Measurements from ENCODE around the gene GNA12.

Gene GNA12

DNA sequence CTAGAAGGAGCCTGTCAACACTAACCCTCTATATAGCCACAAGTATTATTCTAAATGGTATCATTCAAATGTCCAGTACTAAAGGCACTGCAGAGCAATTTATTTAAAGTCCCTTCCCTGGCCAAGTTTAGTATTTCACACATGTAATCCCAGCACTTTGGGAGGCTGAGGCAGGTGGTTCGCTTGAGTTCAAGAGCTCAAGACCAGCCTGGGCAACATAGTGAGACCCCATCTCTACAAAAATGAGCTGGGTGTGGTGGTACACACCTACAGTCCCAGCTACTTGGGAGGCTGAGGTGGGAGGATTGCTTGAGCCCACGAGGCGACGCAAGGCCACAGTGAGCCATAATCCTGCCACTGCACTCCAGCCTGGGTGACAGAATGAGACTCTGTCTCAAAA lies 3.6 kb downstream of the GNA12 start:
- no peak overlapping the region for H2AFZ ChIP-seq (ENCODE audit: low read depth, low read length)
- peaks cover 45% of the 10 kb centered on the region for H3K36me3 ChIP-seq (ENCODE audit: insufficient read depth, low read length)
- H3K9me3 ChIP-seq (ENCODE audit: low read length): peaks cover 13% of the 10 kb centered on the region
- no peak overlapping the region for H3K4me3 ChIP-seq (ENCODE audit: low read length)
- no peaks in the 10 kb centered on the region for H3K27me3 ChIP-seq (ENCODE audit: insufficient read depth, low read length)
- H3K4me1 ChIP-seq (ENCODE audit: insufficient read depth, low read length): peaks cover 13% of the 10 kb centered on the region

DNA sequence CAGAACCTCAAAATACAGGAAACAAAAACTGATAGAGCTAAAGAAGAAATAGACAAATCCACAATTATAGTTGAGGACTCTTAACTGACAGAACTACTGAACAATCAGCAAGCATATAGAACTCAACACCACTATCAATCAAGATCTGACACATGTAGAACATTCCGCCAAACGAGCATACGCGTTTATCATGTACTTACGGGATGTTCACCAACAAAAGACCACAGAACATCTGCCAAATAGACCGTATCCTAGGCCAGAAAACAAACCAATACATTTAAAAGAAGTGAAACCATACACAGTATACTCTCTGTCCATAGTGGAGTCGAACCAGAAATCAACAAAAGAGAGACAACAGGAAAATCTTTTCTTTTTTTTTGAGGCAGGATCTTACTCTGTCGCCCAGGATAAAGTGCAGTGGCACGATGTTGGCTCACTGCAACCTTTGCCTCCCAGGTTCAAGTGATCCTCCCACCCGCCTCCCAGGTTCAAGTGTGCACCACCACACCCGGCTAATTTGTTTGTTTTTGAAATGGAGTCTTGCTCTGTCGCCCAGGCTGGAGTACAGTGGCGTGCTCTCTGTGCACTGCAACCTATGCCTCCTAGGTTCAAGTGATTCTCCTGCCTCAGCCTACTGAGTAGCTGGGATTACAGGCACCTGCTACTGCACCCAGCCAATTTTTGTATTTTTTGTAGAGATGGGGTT lies 5.1 kb downstream of the GNA12 start:
- Histone ChIP-seq H3K4me3 (ENCODE audit: low read length) (no peak overlapping the region), H2AFZ (ENCODE audit: low read depth, low read length) (no peak overlapping the region), H3K36me3 (ENCODE audit: insufficient read depth, low read length) (peaks cover 58% of the 10 kb centered on the region), H3K4me1 (ENCODE audit: insufficient read depth, low read length) (peaks cover 9% of the 10 kb centered on the region), H3K27me3 (ENCODE audit: insufficient read depth, low read length) (no peaks in the 10 kb centered on the region), H3K9me3 (ENCODE audit: low read length) (peaks cover 16% of the 10 kb centered on the region)

DNA sequence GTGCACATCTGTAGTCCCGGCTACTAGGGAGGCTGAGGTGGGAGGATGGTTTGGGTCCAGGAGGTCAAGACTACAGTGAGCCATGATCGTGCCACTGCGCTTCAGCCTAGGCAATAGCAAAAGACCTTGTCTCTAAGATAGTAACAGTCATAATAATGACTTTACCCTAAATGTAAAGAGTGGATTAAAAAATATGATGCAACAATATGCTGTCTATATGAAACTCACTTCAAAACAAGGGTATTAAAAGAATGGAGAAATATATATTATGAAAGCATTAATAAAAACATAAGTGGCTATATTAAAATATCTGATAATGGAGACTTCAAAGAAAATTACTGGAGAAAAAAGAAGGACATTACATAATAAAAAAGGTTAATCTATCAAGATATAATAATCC lies 5.7 kb downstream of the GNA12 start:
- Histone ChIP-seq H3K4me1 (ENCODE audit: insufficient read depth, low read length) (peaks cover 9% of the 10 kb centered on the region), H3K36me3 (ENCODE audit: insufficient read depth, low read length) (peaks cover 59% of the 10 kb centered on the region), H3K4me3 (ENCODE audit: low read length) (no peak overlapping the region), H2AFZ (ENCODE audit: low read depth, low read length) (no peak overlapping the region), H3K27me3 (ENCODE audit: insufficient read depth, low read length) (no peaks in the 10 kb centered on the region), H3K9me3 (ENCODE audit: low read length) (peaks cover 16% of the 10 kb centered on the region)

DNA sequence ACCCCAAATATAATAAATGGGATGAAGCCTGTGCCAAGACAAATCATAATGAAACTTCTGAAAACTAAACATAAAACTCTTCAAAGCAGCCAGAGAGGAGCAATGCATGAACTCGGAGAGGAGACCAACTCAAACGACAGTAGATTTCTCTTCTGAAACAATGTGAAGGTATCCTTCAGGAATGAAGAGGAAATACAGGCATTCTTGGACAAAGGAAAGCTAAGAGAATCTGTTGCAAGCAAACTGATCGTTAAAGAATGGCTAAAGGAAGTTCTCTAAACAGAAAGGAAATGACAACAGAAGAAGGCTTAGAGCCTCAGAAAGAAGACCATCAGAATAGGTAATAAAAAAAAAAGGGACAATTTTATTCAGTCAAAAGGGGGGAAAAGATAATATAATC lies 6.6 kb downstream of the GNA12 start:
- Histone ChIP-seq H3K27me3 (ENCODE audit: insufficient read depth, low read length) (no peaks in the 10 kb centered on the region), H3K36me3 (ENCODE audit: insufficient read depth, low read length) (peaks cover 56% of the 10 kb centered on the region), H3K4me3 (ENCODE audit: low read length) (no peak overlapping the region), H3K4me1 (ENCODE audit: insufficient read depth, low read length) (peaks cover 2% of the 10 kb centered on the region), H3K9me3 (ENCODE audit: low read length) (peaks cover 20% of the 10 kb centered on the region), H2AFZ (ENCODE audit: low read depth, low read length) (no peak overlapping the region)

DNA sequence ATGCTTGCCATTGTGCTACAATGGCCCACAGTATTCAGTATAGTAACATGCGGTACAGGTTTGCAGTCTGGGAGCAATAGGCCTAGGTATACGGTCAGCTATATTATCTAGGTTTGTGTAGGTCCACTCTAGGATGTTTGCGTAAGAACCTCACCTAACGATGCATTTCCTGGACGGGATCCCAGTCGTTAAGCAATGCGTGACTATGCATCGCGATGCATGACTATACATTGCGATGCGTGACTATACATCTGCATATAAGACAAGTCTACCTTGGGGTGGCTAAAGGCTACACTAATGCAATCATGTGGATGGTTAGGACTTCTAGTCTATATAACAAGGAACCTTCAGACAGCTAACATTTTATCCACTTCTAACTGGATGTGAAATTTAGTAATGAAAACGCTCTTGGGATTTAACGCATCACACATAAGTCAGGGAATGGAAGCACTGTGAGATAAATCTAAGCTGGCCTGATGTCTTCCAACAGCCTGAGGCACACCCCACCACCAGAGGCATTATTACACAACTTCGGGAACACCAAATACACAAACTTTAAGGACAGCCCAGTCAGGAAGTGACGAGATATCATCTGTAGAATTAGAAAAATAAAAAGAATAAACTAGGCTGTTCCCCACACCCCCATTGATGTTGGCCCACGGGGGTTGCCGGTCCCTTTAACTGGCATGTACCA lies 9.2 kb downstream of the GNA12 start:
- Histone ChIP-seq H3K9me3 (ENCODE audit: low read length) (peaks cover 24% of the 10 kb centered on the region), H3K4me3 (ENCODE audit: low read length) (no peak overlapping the region), H2AFZ (ENCODE audit: low read depth, low read length) (no peak overlapping the region), H3K36me3 (ENCODE audit: insufficient read depth, low read length) (peaks cover 43% of the 10 kb centered on the region), H3K27me3 (ENCODE audit: insufficient read depth, low read length) (no peaks in the 10 kb centered on the region), H3K4me1 (ENCODE audit: insufficient read depth, low read length) (no peaks in the 10 kb centered on the region)

DNA sequence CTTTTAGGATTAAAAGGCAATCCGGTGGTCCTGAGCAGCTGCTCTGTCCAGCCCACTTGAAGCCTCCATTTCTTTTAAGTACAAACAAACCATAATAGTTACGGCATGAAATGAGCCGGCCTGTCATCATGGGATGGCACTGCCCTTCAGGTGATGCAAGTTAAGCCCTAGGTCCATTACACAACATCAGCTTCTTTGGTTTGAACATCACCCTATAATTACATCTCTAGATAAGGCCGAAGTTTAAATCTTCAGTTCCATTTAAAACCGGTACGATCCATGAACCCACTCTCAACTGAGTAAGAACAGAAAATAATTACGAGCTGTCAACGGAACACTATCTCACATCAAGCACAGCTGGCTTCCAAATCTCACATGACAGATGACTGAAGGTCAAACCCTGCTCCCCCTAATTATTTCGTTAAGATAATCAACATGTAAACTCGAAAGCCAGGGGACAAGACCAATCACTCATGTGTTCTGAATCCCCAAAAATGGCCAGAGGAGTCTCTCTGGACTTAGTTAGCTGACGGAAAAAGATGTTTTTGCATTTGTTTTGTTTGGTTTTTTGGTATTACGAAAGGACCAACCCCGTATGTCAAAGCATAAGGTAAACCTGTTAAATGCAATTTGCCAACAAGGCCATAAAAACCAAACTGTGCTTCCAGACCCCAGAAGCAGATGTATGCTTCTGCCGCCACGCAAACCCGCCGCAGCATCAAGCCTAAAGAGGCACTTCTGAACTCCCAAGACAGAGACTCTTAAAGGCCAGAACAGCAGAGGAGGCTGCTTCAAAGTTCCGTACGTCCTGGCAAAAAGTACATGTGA lies 10.8 kb downstream of the GNA12 start:
- Histone ChIP-seq H2AFZ (ENCODE audit: low read depth, low read length) (no peak overlapping the region), H3K4me3 (ENCODE audit: low read length) (no peak overlapping the region), H3K4me1 (ENCODE audit: insufficient read depth, low read length) (no peaks in the 10 kb centered on the region), H3K36me3 (ENCODE audit: insufficient read depth, low read length) (peaks cover 37% of the 10 kb centered on the region), H3K27me3 (ENCODE audit: insufficient read depth, low read length) (no peaks in the 10 kb centered on the region), H3K9me3 (ENCODE audit: low read length) (peaks cover 16% of the 10 kb centered on the region)

DNA sequence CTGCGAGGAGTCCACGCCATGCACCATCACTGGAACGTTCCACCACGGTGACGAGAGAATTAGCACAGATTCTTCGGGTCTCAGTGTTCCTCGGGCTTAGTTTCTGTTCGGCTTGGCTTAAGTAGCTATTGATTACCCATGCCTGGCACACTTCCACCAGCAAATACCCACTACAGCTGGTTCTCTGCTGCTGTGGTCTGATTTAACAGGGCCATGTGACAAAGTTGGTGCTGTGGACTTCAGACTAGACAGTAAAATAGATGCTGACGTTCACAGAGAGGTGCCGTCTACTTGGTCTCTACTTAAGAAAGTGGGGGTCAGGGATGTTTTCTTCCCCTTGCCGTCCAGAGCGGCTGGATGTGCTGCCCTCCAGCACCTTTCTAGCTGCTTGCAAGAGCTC lies 11.6 kb downstream of the GNA12 start:
- no peaks in the 10 kb centered on the region for H3K27me3 ChIP-seq (ENCODE audit: insufficient read depth, low read length)
- no peaks in the 10 kb centered on the region for H3K4me1 ChIP-seq (ENCODE audit: insufficient read depth, low read length)
- H3K36me3 ChIP-seq (ENCODE audit: insufficient read depth, low read length): peaks cover 31% of the 10 kb centered on the region
- peaks cover 15% of the 10 kb centered on the region for H3K9me3 ChIP-seq (ENCODE audit: low read length)
- H2AFZ ChIP-seq (ENCODE audit: low read depth, low read length): no peak overlapping the region
- H3K4me3 ChIP-seq (ENCODE audit: low read length): no peak overlapping the region

DNA sequence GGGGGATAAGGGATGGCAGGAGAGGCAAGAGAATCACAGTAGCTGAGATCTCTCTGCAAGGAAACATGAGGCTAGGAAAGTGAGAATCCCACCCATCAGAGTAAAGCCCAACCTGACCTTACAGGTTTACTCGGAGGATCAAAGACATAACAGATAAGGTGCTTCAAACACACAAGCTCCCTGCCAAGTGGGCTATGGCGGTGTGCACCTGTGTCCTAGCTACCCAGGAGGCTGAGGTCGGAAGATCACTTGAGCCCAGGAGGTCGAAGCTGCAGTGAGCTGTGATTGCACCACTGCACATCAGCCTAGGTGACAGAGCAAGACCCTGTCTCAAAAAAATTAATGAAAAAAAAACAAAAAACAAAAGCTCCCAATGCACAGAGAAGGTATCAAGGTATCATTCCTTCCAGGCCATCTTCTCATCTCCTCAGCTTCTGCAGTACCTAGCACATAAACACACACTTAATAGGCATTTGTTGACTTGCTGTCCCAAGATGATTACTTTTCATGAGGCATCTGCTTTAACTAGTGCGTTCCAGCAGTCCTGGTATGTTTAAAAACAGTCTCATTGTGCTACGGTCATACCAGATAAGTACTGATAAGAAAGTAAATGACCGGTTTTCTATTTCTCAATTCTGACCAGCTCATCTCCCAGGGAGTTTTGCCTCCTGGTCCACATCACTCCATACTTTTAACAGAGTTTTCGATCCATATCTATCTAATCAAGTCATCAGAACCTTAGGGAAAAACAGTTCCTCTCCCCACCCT lies 13.3 kb downstream of the GNA12 start:
- no peaks in the 10 kb centered on the region for H3K4me1 ChIP-seq (ENCODE audit: insufficient read depth, low read length)
- no peak overlapping the region for H3K4me3 ChIP-seq (ENCODE audit: low read length)
- peaks cover 25% of the 10 kb centered on the region for H3K36me3 ChIP-seq (ENCODE audit: insufficient read depth, low read length)
- peaks cover 17% of the 10 kb centered on the region for H3K9me3 ChIP-seq (ENCODE audit: low read length)
- no peaks in the 10 kb centered on the region for H3K27me3 ChIP-seq (ENCODE audit: insufficient read depth, low read length)
- H2AFZ ChIP-seq (ENCODE audit: low read depth, low read length): no peak overlapping the region

DNA sequence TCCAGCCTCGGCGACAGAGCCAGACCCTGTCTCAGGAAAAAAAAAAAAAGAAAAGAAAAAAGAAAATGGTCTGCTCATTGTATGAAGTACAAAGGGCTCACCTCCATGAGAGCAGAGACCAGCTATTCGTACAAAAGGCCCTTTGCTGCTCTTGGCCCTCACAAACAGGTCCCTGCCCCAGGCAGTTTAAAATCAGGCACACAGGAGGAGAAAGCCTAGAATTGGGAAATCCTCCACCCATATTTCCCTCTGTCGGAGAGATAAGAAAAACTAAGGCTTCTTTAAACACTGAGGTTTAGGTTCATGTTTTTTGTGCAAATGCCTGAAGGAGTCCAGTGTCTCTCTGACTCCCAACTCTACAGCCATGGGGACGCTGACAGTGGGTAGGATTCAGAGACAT lies 15.1 kb downstream of the GNA12 start:
- H3K4me1 ChIP-seq (ENCODE audit: insufficient read depth, low read length): peaks cover 12% of the 10 kb centered on the region
- H3K36me3 ChIP-seq (ENCODE audit: insufficient read depth, low read length): peaks cover 9% of the 10 kb centered on the region
- no peak overlapping the region for H2AFZ ChIP-seq (ENCODE audit: low read depth, low read length)
- H3K9me3 ChIP-seq (ENCODE audit: low read length): peaks cover 15% of the 10 kb centered on the region
- no peaks in the 10 kb centered on the region for H3K27me3 ChIP-seq (ENCODE audit: insufficient read depth, low read length)
- no peak overlapping the region for H3K4me3 ChIP-seq (ENCODE audit: low read length)

DNA sequence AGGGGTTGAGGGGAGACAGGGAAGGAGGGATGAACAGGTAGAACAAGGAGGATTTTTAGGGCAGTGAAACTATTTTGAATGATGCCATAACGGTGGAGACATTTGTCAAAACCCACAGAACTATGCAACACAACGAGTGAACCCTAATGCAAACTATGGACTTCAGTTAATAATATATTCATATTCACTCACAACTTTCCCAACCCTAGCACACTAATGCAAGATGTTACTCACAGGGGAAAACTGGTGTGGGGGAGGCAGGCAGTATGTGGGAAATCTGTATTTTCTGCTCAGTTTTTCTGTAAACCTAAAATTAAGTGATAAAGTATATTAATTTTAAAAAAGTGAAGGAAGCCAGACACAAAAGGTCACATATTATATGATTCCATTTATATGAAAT lies 17.3 kb downstream of the GNA12 start:
- H3K9me3 ChIP-seq (ENCODE audit: low read length): peaks cover 3% of the 10 kb centered on the region
- H3K27me3 ChIP-seq (ENCODE audit: insufficient read depth, low read length): no peaks in the 10 kb centered on the region
- H3K36me3 ChIP-seq (ENCODE audit: insufficient read depth, low read length): peaks cover under 1% of the 10 kb centered on the region
- H3K4me1 ChIP-seq (ENCODE audit: insufficient read depth, low read length): peaks cover 14% of the 10 kb centered on the region
- no peak overlapping the region for H2AFZ ChIP-seq (ENCODE audit: low read depth, low read length)
- no peak overlapping the region for H3K4me3 ChIP-seq (ENCODE audit: low read length)

DNA sequence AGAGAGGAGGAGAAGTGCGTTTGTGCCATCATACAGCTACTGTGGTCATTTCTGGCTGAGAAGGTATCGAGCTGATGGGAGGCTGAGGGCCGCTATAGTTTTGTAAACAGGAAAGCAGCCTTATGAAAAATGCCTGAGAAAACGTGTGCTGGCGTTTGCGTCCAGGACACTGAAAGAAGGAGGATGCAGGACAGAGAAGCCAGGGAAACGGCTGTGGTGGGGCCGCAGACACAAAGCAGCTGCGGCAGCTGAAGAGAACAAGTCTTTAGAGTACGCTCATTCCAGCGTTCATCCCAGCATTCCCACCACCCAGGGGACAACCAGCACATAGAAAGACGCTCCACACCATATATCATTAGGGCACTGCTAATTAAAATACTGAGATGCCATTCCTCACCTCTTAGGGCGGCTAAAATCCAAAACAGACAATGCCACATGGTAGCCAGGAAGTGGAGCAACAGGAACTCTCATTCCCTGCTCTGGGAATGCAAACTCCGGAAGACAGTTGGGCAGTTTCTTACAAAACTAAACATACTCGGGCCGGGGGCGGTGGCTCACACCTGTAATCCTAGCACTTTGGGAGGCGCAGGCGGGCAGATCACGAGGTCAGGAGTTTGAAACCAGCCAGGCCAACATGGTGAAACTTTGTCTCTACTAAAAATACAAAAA lies 18.4 kb downstream of the GNA12 start:
- Histone ChIP-seq H3K27me3 (ENCODE audit: insufficient read depth, low read length) (no peaks in the 10 kb centered on the region), H3K9me3 (ENCODE audit: low read length) (peaks cover 3% of the 10 kb centered on the region), H3K36me3 (ENCODE audit: insufficient read depth, low read length) (no peaks in the 10 kb centered on the region), H3K4me3 (ENCODE audit: low read length) (no peak overlapping the region), H2AFZ (ENCODE audit: low read depth, low read length) (no peak overlapping the region), H3K4me1 (ENCODE audit: insufficient read depth, low read length) (peaks cover 14% of the 10 kb centered on the region)

DNA sequence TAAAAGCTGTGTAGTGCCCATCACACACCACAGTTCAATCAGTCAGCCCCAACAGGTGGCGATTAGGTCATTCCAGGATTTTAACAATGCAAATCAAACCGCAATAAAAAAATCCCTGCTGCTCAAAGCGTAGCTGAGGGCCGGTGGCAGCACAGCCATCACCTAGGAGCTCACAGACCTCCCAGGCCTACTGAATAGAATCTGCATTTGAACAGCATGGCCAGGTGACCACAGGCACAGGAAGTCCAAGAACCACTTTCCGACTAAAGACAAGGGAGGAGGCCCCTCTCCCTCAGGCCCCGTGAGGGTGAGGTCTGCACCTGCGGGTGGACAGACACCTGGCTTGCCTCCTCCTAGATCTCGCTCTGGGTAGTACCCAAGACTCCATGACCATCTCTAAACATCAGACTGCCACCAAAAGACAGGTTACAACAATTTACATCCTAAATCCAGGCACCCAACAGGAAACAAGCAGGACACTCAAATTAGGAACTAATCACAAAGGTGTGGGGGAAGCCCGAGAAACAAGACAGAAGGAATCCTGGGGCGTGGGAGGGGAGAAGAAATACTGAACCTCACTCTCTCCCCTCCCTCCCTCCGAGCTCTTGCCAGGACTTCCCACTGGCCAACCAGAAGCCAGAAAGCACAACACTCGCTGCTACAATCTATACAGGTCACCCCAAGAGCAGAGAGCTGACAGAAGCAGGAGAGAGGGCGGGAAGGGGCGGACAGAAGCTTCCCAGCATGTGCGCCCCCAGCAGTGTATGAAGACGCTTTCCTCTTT lies 19.2 kb downstream of the GNA12 start:
- Histone ChIP-seq H3K9me3 (ENCODE audit: low read length) (peaks cover 3% of the 10 kb centered on the region), H2AFZ (ENCODE audit: low read depth, low read length) (no peak overlapping the region), H3K36me3 (ENCODE audit: insufficient read depth, low read length) (no peaks in the 10 kb centered on the region), H3K27me3 (ENCODE audit: insufficient read depth, low read length) (no peaks in the 10 kb centered on the region), H3K4me1 (ENCODE audit: insufficient read depth, low read length) (peaks cover 14% of the 10 kb centered on the region), H3K4me3 (ENCODE audit: low read length) (no peak overlapping the region)
